Measurements from ENCODE around the gene SLC30A4. TPM values are rescaled to one million over a fixed set of nuclear protein-coding genes. Genes with fewer than 3 reads are reported as not detected.

SLC30A4 gene
- total and polyA plus RNA-seq, 2 of the 4 experiments (the other 2 are of a cell fraction): 2.1 to 5.6 TPM

DNA sequence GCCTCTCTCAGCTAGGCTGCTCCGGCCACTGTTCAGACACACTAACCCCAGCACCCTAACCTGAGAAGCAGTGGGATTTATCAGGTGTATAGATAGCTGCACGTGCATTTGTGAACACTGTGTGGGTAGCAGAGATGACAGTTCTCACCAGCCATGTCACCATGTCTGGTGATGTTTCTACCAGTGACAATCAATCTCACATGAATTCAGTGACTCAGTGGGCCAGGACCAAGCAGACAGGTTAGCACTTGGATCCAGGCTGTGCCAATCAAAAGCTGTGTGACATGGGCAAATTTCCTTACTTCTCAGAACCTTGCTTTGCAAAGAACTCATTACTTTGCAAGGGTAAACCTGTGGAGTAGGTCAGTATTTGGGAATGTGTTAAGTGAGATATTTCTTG is 78.9 kb downstream of the SLC30A4 start:
- Histone ChIP-seq H3K27me3 (ENCODE audit: control insufficient read depth, insufficient read depth, low read length) (no peaks in the 10 kb centered on the region), H2AFZ (replicated peaks; ENCODE audit: low read length, poor library complexity) (no peak overlapping the region), H3K9ac (ENCODE audit: low read depth, low read length) (no peak overlapping the region), H3K4me1 (ENCODE audit: control insufficient read depth, insufficient read depth, low read length) (peaks cover 16% of the 10 kb centered on the region), H2AK9ac (replicated peaks; ENCODE audit: low read depth, low read length, poor library complexity) (no peak overlapping the region), H3K9me1 (ENCODE audit: insufficient read depth, low read length) (peaks cover 18% of the 10 kb centered on the region), H4K20me1 (ENCODE audit: insufficient read depth, low read length) (no peaks in the 10 kb centered on the region), H3K56ac (ENCODE audit: extremely low read depth, insufficient read depth, low read length) (no peak overlapping the region), H3K79me1 (ENCODE audit: low read depth in 1 of 2, low read length in 2 of 2) (no peaks in the 10 kb centered on the region), H3K4me3 (ENCODE audit: insufficient read depth, low read depth, low read length) (no peak overlapping the region), H4K8ac (ENCODE audit: low read depth in 2 of 2, low read length in 2 of 2) (no peak overlapping the region), H3K36me3 (ENCODE audit: control insufficient read depth, insufficient read depth, low read length) (no peaks in the 10 kb centered on the region), H4K91ac (ENCODE audit: insufficient read depth, low read depth, low read length) (no peak overlapping the region; the same call in 1 of the 2 replicates), H2BK15ac (ENCODE audit: low read depth, low read length) (no peak overlapping the region), H4K5ac (ENCODE audit: low read depth, low read length) (no peak overlapping the region), H3K18ac (ENCODE audit: low read depth, low read length) (no peak overlapping the region), H2BK120ac (ENCODE audit: low read depth, low read length) (no peak overlapping the region), H2BK20ac (ENCODE audit: low read depth, low read length) (no peak overlapping the region), H3K14ac (replicated peaks; ENCODE audit: low read depth, low read length) (no peak overlapping the region), H2AK5ac (ENCODE audit: low read depth, low read length) (no peak overlapping the region), H2BK5ac (ENCODE audit: low read depth, low read length, poor library complexity, severe bottlenecking) (no peak overlapping the region), H3K23ac (ENCODE audit: low read depth, low read length) (no peak overlapping the region), H3K4ac (ENCODE audit: low read depth, low read length) (no peak overlapping the region), H3K4me2 (ENCODE audit: low read depth, low read length) (no peak overlapping the region), H3K27ac (ENCODE audit: insufficient read depth, low read length) (no peak overlapping the region), H3K9me3 (ENCODE audit: control insufficient read depth, insufficient read depth, low read length) (no peaks in the 10 kb centered on the region)
- WGBS, 2 experiments (ENCODE audit: extremely low coverage in 2 of 2, insufficient read length in 1 of 2): no CpG with 5 or more reads among the region's 2 CpGs
- in situ Hi-C loops (cut with MboI; ENCODE audit: low sequenced_read_pairs) (no loop called here), dilution Hi-C loops (cut with HindIII; ENCODE audit: low sequenced_read_pairs, unreplicated experiment) (no loop called here), intact Hi-C loops (cut with micrococcal nuclease) (no loop called here)
- TF ChIP-seq, protein P1, sequence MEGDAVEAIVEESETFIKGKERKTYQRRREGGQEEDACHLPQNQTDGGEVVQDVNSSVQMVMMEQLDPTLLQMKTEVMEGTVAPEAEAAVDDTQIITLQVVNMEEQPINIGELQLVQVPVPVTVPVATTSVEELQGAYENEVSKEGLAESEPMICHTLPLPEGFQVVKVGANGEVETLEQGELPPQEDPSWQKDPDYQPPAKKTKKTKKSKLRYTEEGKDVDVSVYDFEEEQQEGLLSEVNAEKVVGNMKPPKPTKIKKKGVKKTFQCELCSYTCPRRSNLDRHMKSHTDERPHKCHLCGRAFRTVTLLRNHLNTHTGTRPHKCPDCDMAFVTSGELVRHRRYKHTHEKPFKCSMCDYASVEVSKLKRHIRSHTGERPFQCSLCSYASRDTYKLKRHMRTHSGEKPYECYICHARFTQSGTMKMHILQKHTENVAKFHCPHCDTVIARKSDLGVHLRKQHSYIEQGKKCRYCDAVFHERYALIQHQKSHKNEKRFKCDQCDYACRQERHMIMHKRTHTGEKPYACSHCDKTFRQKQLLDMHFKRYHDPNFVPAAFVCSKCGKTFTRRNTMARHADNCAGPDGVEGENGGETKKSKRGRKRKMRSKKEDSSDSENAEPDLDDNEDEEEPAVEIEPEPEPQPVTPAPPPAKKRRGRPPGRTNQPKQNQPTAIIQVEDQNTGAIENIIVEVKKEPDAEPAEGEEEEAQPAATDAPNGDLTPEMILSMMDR (conservative IDR thresholded peaks at IDR 0.05; ENCODE audit: low read depth, low read length): no peak
- no peak for TF ChIP-seq RAD21 (IDR thresholded peaks at IDR 0.05; ENCODE audit: low read length)
- TF ChIP-seq, protein P2, sequence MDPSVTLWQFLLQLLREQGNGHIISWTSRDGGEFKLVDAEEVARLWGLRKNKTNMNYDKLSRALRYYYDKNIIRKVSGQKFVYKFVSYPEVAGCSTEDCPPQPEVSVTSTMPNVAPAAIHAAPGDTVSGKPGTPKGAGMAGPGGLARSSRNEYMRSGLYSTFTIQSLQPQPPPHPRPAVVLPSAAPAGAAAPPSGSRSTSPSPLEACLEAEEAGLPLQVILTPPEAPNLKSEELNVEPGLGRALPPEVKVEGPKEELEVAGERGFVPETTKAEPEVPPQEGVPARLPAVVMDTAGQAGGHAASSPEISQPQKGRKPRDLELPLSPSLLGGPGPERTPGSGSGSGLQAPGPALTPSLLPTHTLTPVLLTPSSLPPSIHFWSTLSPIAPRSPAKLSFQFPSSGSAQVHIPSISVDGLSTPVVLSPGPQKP (IDR thresholded peaks at IDR 0.05; ENCODE audit: borderline replicate concordance, low read depth, low read length): no peak
- TF ChIP-seq CHD1 (IDR thresholded peaks at IDR 0.05; ENCODE audit: low read depth, low read length): no peak
- TF ChIP-seq NFE2L2 (IDR thresholded peaks at IDR 0.05; ENCODE audit: low read depth, low read length): no peak
- no peak for TF ChIP-seq RCOR1 (IDR thresholded peaks at IDR 0.05; ENCODE audit: insufficient replicate concordance, low read length)
- TF ChIP-seq, protein P3, sequence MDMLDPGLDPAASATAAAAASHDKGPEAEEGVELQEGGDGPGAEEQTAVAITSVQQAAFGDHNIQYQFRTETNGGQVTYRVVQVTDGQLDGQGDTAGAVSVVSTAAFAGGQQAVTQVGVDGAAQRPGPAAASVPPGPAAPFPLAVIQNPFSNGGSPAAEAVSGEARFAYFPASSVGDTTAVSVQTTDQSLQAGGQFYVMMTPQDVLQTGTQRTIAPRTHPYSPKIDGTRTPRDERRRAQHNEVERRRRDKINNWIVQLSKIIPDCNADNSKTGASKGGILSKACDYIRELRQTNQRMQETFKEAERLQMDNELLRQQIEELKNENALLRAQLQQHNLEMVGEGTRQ (IDR thresholded peaks at IDR 0.05; ENCODE audit: low read depth, low read length): no peak
- no peak for TF ChIP-seq BHLHE40 (IDR thresholded peaks at IDR 0.05; ENCODE audit: low read depth, low read length)
- no peak for TF ChIP-seq MAZ (IDR thresholded peaks at IDR 0.05; ENCODE audit: borderline replicate concordance, low read depth, low read length)
- no peak for TF ChIP-seq FOS (IDR thresholded peaks at IDR 0.05; ENCODE audit: low read depth, low read length)
- no peak for TF ChIP-seq MXI1 (IDR thresholded peaks at IDR 0.05; ENCODE audit: borderline replicate concordance, low read depth, low read length)
- no peak for TF ChIP-seq CEBPB (IDR thresholded peaks at IDR 0.05; ENCODE audit: low read depth, low read length)
- no peak for TF ChIP-seq POLR2A (IDR thresholded peaks at IDR 0.05; ENCODE audit: low read depth, low read length)
- TF ChIP-seq MAFK (IDR thresholded peaks at IDR 0.05; ENCODE audit: low read depth, low read length): no peak
- no peak for TF ChIP-seq RFX5 (IDR thresholded peaks at IDR 0.05; ENCODE audit: low read depth, low read length)
- no peak for TF ChIP-seq SMC3 (IDR thresholded peaks at IDR 0.05; ENCODE audit: low read depth, low read length)
- no TSS peak for BruUV-seq (replicated peaks)
- ATAC-seq (ENCODE audit: low read depth) (no peak), DNase-seq (no peak)
- POLR2A ChIA-PET (ENCODE audit: unreplicated experiment): no interaction called here
- CTCF ChIA-PET: interaction anchor here (0.6 to 1.4 kb wide), 2 partner anchors 16 to 212 kb away, joined by 5 read pairs; no protein-coding TSS in a partner anchor
